BLaER1 (cell line): ENCODE results near the gene GATA3.

Experiments
- H3K27ac ChIP-seq: shearing (Covaris generic); formaldehyde crosslinking; 2 replicates; pipeline ENCODE4 v1.8.1; 2022
- H3K27me3 ChIP-seq: shearing (Covaris generic); formaldehyde crosslinking; 2 replicates; pipeline ENCODE4 v1.8.1; 2022
- H3K36me3 ChIP-seq: shearing (Covaris generic); formaldehyde crosslinking; 2 replicates; pipeline ENCODE4 v1.8.1; 2022
- H3K4me1 ChIP-seq: shearing (Covaris generic); formaldehyde crosslinking; 2 replicates; pipeline ENCODE4 v1.8.1; 2022
- H3K4me2 ChIP-seq: shearing (Covaris generic); formaldehyde crosslinking; 2 replicates; pipeline ENCODE4 v1.8.1; 2022
- H3K4me3 ChIP-seq: shearing (Covaris generic); formaldehyde crosslinking; 2 replicates; pipeline ENCODE4 v1.8.1; 2022
- H3K9ac ChIP-seq: shearing (Covaris generic); formaldehyde crosslinking; 2 replicates; pipeline ENCODE4 v1.8.1; 2022
- H3K9me3 ChIP-seq: shearing (Covaris generic); formaldehyde crosslinking; 2 replicates; pipeline ENCODE4 v1.8.1; 2022
- H4K20me1 ChIP-seq: shearing (Covaris generic); formaldehyde crosslinking; 2 replicates; pipeline ENCODE4 v1.8.1; 2022
- Cebpa-rat ChIP-seq: shearing (Covaris generic); IDR thresholded peaks from 2 replicates; pipeline ENCODE4 v1.8.1; 2022

GATA3 gene

DNA sequence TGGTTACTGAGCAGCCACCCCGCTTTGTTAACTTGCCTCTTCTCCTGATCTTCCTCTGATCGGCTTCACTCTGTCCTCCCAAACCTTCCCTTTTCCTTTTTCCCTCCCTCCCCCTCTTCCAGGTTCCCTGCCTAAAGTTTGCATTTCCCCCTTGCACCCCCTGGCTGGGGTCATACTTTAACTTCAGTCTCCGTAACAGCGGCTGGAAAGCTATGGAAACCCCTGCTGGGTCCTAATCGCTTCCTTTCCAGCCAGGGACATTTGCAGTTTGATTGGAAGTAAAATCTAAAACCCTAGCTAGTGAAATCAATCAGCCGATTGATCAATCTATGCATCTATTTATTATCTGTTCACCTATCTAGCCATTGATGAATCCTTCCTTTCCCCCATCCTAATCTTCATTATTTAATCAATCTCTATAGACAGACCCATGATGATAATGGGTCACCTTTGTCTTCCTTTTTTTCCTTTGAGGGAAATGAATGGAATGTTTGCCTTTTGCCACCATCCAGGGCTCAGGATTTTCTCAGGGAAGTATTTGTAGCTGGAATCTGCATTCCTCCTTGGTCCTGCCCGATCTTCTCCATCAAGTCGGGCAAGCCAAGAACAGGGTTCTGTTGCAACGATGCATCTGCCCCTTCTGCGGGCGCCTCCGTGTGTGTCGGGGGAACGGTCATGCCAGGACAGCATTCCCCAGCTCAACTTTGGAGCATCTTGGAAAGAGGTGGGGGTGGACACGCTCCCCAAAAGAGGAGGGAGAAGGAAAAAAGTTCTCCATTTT lies 8.8 kb downstream of the GATA3 start:
- H3K4me1 ChIP-seq, result peaks cover 34% of the 10 kb centered on the region
- H3K27me3 ChIP-seq, result peaks cover 19% of the 10 kb centered on the region
- H3K9ac ChIP-seq, result no peak overlapping the region
- TF ChIP-seq Cebpa-rat, result no peak
- no peaks in the 10 kb centered on the region for H3K36me3 ChIP-seq
- no peak overlapping the region for H3K27ac ChIP-seq
- H3K4me3 ChIP-seq, result no peak overlapping the region
- H3K4me2 ChIP-seq, result no peak overlapping the region
- H3K9me3 ChIP-seq, result no peaks in the 10 kb centered on the region
- H4K20me1 ChIP-seq, result no peaks in the 10 kb centered on the region

- no peak overlapping the region for H3K27ac ChIP-seq
- peaks cover 34% of the 10 kb centered on the region for H3K4me1 ChIP-seq
- H3K4me2 ChIP-seq, result no peak overlapping the region
- no peaks in the 10 kb centered on the region for H3K36me3 ChIP-seq
- no peaks in the 10 kb centered on the region for H4K20me1 ChIP-seq
- H3K9ac ChIP-seq, result no peak overlapping the region
- TF ChIP-seq Cebpa-rat, result no peak
- H3K9me3 ChIP-seq, result no peaks in the 10 kb centered on the region
- no peak overlapping the region for H3K4me3 ChIP-seq
- peaks cover 13% of the 10 kb centered on the region for H3K27me3 ChIP-seq
These were observed 9.4 kb downstream of the GATA3 start for GRCh38 chr10:8063935-8064334.

GRCh38 chr10:8064436-8064835 lies 9.9 kb downstream of the GATA3 start:
- no peak overlapping the region for H3K27ac ChIP-seq
- no peaks in the 10 kb centered on the region for H3K36me3 ChIP-seq
- H4K20me1 ChIP-seq, result no peaks in the 10 kb centered on the region
- no peak overlapping the region for H3K4me3 ChIP-seq
- no peaks in the 10 kb centered on the region for H3K9me3 ChIP-seq
- H3K4me1 ChIP-seq, result peaks cover 31% of the 10 kb centered on the region
- H3K27me3 ChIP-seq, result peaks cover 8% of the 10 kb centered on the region
- H3K4me2 ChIP-seq, result no peak overlapping the region
- no peak overlapping the region for H3K9ac ChIP-seq
- no peak for TF ChIP-seq Cebpa-rat

GRCh38 chr10:8065651-8066050 lies 11.2 kb downstream of the GATA3 start:
- Histone ChIP-seq H3K4me3 (no peak overlapping the region), H3K4me2 (no peak overlapping the region), H3K27me3 (no peaks in the 10 kb centered on the region; the same call in 1 of the 2 replicates), H3K36me3 (no peaks in the 10 kb centered on the region), H3K4me1 (peaks cover 19% of the 10 kb centered on the region), H4K20me1 (no peaks in the 10 kb centered on the region), H3K27ac (no peak overlapping the region), H3K9me3 (no peaks in the 10 kb centered on the region), H3K9ac (no peak overlapping the region)
- no peak for TF ChIP-seq Cebpa-rat

DNA sequence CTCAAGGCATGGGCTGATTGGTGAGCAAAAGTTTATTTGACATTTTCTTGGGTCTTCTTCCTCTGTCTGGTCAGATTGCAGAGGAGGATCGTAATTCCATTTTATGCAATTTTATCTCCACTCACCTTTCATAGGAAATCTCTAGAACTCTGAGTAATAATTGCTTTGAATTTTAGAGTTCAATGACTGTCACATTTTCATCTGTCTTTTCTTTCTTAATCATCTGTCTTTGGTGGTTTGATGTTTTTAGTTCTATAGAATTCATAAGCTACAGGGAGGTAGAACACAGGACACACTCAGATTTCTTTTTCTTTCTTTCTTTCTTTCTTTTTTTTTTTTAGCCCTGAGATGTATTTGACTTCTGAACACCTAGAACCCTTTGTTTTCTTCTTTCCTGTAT lies 11.6 kb downstream of the GATA3 start:
- Histone ChIP-seq H3K27ac (no peak overlapping the region), H3K4me1 (peaks cover 14% of the 10 kb centered on the region), H3K4me3 (no peak overlapping the region), H3K9ac (no peak overlapping the region), H3K4me2 (no peak overlapping the region), H3K27me3 (no peaks in the 10 kb centered on the region; the same call in 1 of the 2 replicates), H3K36me3 (no peaks in the 10 kb centered on the region), H4K20me1 (no peaks in the 10 kb centered on the region), H3K9me3 (no peaks in the 10 kb centered on the region)
- no peak for TF ChIP-seq Cebpa-rat

DNA sequence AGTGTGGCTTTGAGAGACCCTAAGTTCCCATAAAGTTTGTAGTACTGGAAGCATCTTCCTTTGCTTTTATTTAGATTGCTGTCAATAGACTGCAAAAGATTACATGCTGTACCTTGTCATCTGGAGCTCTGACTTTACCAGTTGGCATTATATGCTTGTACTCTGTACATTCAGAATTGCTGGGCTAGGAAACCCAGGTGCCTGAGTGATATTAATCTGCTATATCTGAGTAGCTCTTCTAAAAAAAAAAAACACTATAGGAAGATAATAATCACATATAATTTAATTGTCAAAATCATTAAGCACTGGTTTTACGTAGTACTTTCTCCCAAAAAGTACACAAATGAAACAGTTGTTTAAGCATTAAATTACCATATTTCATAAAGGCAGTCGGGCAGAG lies 12.3 kb downstream of the GATA3 start:
- no peaks in the 10 kb centered on the region; the same call in 1 of the 2 replicates for H3K27me3 ChIP-seq
- peaks cover 8% of the 10 kb centered on the region for H3K4me1 ChIP-seq
- H3K4me3 ChIP-seq, result no peak overlapping the region
- no peak overlapping the region for H3K9ac ChIP-seq
- H3K36me3 ChIP-seq, result no peaks in the 10 kb centered on the region
- no peak overlapping the region for H3K4me2 ChIP-seq
- H3K9me3 ChIP-seq, result no peaks in the 10 kb centered on the region
- H4K20me1 ChIP-seq, result no peaks in the 10 kb centered on the region
- no peak overlapping the region for H3K27ac ChIP-seq
- no peak for TF ChIP-seq Cebpa-rat

- Histone ChIP-seq H3K36me3 (no peaks in the 10 kb centered on the region), H3K27me3 (no peaks in the 10 kb centered on the region), H3K4me2 (peak overlapping the region; percentile 24; the same call in 1 of the 2 replicates)
These were observed 14.6 kb downstream of the GATA3 start for GRCh38 chr10:8069108-8069507.

DNA sequence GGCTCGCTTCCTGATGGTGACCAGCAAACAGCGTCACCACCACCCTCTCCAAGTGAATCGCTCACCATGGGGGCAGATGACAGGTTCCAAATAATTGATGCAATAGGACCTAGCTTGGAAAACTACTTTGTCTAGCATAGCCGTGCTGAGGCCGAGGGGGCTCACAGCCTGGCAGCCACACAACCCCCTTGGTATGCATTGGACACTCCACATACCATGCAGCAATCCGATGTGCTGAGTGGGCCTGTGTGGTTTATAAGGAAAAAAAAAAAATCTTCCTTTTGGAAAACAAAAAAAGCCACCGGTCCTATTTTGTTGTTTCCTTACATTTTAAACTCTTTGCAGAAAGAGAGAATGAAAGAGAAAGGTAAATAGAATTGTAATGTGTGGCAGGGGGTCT lies 15.1 kb downstream of the GATA3 start:
- H3K4me3 ChIP-seq, result no peak overlapping the region
- no peak overlapping the region for H3K27ac ChIP-seq
- H3K36me3 ChIP-seq, result no peaks in the 10 kb centered on the region
- no peaks in the 10 kb centered on the region for H4K20me1 ChIP-seq
- H3K4me2 ChIP-seq, result no peak overlapping the region
- no peaks in the 10 kb centered on the region for H3K9me3 ChIP-seq
- no peak overlapping the region for H3K9ac ChIP-seq
- H3K4me1 ChIP-seq, result peaks cover 9% of the 10 kb centered on the region
- H3K27me3 ChIP-seq, result no peaks in the 10 kb centered on the region
- no peak for TF ChIP-seq Cebpa-rat

More at GRCh38 chr10:8069108-8069507, 14.6 kb downstream of the GATA3 start:
- H3K4me3 ChIP-seq, result no peak overlapping the region
- H3K9me3 ChIP-seq, result no peaks in the 10 kb centered on the region
- H4K20me1 ChIP-seq, result no peaks in the 10 kb centered on the region
- no peak overlapping the region for H3K9ac ChIP-seq
- no peak overlapping the region for H3K27ac ChIP-seq
- peaks cover 9% of the 10 kb centered on the region for H3K4me1 ChIP-seq
- no peak for TF ChIP-seq Cebpa-rat

- Histone ChIP-seq H3K9ac (no peak overlapping the region), H3K27ac (no peak overlapping the region), H3K4me1 (peaks cover 9% of the 10 kb centered on the region), H3K4me2 (no peak overlapping the region), H3K27me3 (no peaks in the 10 kb centered on the region), H4K20me1 (no peaks in the 10 kb centered on the region), H3K36me3 (no peaks in the 10 kb centered on the region), H3K9me3 (no peaks in the 10 kb centered on the region), H3K4me3 (no peak overlapping the region)
- TF ChIP-seq Cebpa-rat, result no peak
These were observed 16.0 kb downstream of the GATA3 start for GRCh38 chr10:8070440-8070839.

- Histone ChIP-seq H4K20me1 (no peaks in the 10 kb centered on the region), H3K4me3 (no peak overlapping the region), H3K9ac (no peak overlapping the region), H3K27ac (no peak overlapping the region), H3K27me3 (no peaks in the 10 kb centered on the region), H3K4me2 (no peak overlapping the region), H3K36me3 (no peaks in the 10 kb centered on the region), H3K4me1 (peaks cover 9% of the 10 kb centered on the region), H3K9me3 (no peaks in the 10 kb centered on the region)
- no peak for TF ChIP-seq Cebpa-rat
These were observed 16.5 kb downstream of the GATA3 start for GRCh38 chr10:8071006-8071405.
